HG03432 (cell line): ENCODE measurements around the gene TMEM170A.

Experiments used
- ATAC-seq: cut with Tn5 transposase; IDR thresholded peaks from one replicate; pipeline ENCODE4 v1.9.1; 2021; ENCODE audit warnings: mild to moderate bottlenecking, moderate library complexity; ENCODE audit not compliant: unreplicated experiment

TMEM170A gene

DNA sequence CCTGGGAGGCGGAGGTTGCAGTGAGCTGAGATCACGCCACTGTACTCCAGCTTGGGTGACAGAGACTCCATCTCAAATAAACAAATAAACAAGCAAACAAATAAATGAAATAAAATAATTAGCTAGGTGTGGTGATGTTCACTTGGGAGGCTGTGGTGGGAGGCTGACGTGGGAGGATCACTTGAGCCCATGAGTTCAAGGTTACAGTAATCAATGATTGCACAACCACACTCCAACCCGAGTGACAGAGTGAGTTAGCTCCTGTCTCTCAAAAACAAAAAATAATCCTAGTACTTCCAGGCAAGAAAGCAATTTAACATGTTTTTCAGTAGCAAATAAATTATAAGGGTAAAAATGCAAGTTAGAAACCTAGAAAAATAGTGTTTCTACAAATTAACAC is 57.5 kb downstream of the TMEM170A start:
- ATAC-seq, result no peak

DNA sequence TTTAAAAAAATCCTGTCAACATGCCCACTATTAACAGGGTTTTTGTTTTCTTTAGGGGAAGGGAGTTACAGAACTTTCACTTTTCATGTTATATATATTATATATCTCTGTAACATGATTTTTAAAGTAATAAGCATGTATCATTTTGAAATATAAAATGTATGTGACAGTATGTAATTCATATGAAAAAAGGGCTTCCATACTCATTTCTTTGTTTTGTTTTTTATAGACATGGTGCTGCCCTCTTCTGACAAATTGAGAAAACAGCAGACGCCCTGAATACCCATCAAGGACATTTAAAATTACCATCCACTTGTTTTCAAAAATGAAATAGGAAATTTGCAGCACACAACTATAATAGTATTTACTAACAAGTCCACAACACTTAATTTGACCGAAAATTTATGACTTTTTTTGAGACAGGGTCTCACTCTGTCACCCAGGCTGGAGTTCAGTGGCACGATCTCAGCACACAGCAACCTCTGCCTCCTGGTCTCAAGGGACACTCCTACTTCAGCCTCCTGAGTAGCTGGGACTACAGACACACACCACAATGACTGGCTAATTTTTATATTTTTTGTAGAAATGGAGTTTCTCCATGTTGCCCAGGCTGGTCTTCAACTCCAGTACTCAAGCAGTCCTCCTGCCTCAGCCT is 61.5 kb downstream of the TMEM170A start:
- ATAC-seq, result no peak

DNA sequence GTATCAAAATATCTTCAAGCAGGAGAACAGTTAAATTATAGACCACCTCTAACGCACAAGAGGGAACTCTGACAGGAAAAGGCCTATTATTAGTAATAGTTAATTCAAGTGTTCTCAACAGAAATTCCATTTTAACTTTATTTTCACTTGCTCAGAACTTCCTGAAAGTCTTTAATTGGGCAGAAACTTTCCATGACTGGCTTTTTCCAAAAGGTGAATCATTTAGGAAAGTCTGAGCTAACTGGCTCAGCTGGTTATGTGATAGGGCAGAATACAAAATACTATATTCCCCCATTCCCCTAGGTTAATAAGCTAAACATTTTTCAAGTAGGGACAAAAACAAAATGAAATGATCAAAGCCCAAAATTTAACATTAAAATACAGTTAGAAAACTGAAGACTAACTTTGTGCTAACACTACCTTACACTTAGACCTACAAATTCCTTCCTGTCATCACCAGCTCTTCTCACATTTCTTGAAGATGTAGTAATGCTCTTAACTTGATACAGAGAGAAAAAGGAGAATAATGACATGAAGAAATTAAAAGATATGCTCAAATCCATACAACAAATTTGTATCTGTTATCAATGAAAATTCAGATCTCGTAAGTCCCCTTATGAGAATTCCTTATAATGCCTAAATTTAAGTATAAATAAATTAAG is 62.2 kb downstream of the TMEM170A start:
- ATAC-seq, result no peak

DNA sequence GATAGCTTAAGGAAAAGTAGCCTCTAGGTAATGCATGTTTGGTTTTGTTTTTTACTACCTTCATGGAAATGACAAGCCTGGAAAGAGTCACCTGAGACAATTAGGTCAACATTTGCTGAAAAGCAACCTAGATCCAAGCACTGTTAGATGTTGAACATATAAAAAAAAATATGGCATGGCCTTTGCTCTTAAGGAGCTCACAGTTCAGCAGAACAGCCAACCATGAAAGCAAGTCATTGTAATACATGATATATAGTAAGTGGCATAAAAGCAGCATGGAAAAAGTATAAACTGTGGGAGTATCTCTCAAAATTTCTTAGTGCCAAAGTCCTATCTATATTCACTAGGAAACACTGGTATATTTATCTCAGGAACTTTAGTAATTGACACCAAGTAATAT is 62.8 kb downstream of the TMEM170A start:
- ATAC-seq, result no peak

DNA sequence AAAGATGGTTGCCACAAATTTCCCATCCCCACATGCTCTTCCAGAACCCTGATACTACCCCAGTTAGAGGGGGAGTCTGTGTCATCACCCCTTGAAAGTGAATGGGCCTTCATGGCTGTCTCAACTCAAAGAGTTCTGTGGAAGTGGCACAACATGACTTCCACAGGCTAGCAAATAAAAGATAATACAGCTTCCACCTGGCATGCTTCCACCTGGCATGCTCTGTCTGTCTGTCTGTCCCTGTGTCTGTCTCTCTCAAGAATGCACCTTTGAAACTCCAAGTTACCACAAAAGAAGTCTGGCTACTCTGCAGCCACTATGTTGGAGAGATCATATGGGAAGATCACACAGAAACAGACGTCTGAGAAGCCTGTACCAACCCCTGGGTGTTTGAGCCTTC is 66.2 kb downstream of the TMEM170A start:
- ATAC-seq, result no peak

DNA sequence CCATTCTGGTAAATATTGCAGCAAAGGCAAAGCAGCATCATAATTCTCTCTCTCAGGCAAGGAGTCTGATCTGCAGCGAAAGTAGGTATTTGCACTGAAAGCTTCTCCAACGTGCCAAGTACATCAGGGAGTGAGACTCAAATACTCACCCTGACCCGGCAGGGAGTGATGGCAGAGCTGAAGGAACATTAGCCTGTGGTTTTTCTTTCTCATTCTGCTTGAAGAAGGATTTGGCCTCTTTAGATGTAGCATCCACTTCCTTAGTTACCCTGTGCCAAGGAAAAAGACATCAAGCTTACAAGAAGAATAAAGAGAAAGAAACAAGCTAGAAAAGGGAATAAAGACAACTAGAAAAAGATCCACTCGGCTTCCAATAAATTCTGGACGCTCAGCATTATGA is 69.5 kb downstream of the TMEM170A start:
- no peak for ATAC-seq
